ENCODE measurements around the gene C1orf35. TPM values are rescaled to one million over a fixed set of nuclear protein-coding genes. Genes with fewer than 3 reads are reported as not detected.

C1orf35 gene
- total RNA-seq, 4 donors from 2014 or later = 10.6 to 18.6 (median 12.6) TPM; not detected in 1

DNA sequence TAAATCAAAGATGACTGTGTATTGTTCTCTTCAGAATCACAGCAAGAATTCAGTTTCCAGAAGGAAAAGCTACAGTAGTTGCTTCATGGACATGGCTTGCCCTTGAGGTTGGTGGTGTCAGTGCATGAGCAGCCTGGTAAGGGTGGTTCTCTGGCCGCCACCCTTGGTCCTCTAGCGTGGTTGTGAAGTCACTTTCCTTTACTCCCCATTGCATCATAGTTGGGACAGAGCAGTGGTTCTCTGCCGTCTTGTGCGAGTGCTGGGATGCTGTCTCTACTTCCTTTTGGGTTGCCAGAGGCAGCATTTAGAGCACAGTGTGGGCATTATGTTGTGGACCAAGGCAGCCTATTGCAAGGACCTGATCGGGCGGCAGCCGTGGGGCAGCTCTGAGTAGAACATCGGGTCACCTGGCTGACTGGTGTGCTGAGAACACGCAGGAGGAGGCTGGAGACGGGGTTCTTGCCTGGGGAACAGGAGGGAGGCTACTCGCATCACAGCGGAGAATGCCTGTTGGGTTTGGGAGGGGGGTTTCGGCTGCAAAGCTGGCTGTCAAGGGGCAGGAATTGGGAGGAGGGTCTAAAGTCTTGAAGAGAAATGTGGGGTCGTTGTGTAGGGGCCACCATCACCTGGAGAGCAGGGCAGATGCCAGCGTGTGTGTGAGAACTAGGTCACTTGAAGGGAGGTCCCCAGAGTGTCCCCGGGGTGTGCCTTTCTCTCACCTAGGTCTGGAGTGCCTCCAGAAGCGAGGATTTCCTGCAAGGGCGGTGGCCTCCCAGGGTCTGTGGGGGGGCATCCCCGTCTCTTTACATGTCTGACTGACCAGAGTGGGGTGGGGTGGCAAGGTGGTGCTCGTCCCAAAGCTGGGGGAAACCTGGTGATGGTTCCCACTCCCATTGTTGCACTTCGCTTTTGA lies 14.3 kb downstream of the C1orf35 start:
- peak overlapping the region in 1 of 2 donors; percentile 25 for H3K27ac ChIP-seq
- H3K4me1 ChIP-seq = peaks cover 22 to 64% of the 10 kb centered on the region in 2 donors
- intact Hi-C loops (cut with DNase I; ENCODE audit: low total_unique reads) = no loop called here
- no peaks in the 10 kb centered on the region for H3K27me3 ChIP-seq
- peak in 1 of 2 donors; percentile 12 for DNase-seq
- no peaks in the 10 kb centered on the region for H3K9me3 ChIP-seq
- H3K4me3 ChIP-seq = no peak overlapping the region
- no peak for TF ChIP-seq POLR2A (IDR thresholded peaks at IDR 0.05)
- TF ChIP-seq, protein P1, sequence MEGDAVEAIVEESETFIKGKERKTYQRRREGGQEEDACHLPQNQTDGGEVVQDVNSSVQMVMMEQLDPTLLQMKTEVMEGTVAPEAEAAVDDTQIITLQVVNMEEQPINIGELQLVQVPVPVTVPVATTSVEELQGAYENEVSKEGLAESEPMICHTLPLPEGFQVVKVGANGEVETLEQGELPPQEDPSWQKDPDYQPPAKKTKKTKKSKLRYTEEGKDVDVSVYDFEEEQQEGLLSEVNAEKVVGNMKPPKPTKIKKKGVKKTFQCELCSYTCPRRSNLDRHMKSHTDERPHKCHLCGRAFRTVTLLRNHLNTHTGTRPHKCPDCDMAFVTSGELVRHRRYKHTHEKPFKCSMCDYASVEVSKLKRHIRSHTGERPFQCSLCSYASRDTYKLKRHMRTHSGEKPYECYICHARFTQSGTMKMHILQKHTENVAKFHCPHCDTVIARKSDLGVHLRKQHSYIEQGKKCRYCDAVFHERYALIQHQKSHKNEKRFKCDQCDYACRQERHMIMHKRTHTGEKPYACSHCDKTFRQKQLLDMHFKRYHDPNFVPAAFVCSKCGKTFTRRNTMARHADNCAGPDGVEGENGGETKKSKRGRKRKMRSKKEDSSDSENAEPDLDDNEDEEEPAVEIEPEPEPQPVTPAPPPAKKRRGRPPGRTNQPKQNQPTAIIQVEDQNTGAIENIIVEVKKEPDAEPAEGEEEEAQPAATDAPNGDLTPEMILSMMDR (IDR thresholded peaks at IDR 0.05) = no peak
- no peaks in the 10 kb centered on the region for H3K36me3 ChIP-seq

DNA sequence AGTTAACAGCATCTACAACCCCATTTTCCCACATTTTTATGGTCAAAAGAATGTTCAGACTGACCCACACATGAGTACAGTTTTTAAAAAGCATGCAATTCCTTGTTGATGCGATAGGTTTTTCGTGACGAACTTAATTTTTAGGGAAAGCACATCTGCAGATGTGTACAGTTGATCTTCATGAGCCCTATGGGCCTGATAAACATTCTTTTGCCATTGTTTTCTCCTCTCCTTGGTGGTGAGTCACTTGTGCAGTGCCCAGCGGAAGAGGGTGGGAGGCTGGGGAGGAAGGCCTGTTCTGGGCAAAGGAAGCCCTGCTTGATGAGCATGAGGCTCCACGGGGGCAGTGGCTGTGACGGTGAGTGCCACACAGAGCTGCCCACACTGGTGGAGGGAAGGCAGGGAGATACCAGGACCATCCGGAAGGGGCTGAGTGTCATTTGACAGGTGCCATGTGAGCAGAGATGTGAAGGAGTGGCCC lies 15.3 kb downstream of the C1orf35 start:
- H3K9me3 ChIP-seq = no peaks in the 10 kb centered on the region
- H3K36me3 ChIP-seq = no peaks in the 10 kb centered on the region
- peaks cover 22 to 64% of the 10 kb centered on the region in 2 donors for H3K4me1 ChIP-seq
- intact Hi-C loops (cut with DNase I; ENCODE audit: low total_unique reads) = no loop called here
- peak overlapping the region; percentile 2 to 25 for H3K27ac ChIP-seq
- H3K4me3 ChIP-seq = no peak overlapping the region
- no peak for DNase-seq
- TF ChIP-seq, protein P1 (IDR thresholded peaks at IDR 0.05) = no peak
- no peaks in the 10 kb centered on the region for H3K27me3 ChIP-seq

DNA sequence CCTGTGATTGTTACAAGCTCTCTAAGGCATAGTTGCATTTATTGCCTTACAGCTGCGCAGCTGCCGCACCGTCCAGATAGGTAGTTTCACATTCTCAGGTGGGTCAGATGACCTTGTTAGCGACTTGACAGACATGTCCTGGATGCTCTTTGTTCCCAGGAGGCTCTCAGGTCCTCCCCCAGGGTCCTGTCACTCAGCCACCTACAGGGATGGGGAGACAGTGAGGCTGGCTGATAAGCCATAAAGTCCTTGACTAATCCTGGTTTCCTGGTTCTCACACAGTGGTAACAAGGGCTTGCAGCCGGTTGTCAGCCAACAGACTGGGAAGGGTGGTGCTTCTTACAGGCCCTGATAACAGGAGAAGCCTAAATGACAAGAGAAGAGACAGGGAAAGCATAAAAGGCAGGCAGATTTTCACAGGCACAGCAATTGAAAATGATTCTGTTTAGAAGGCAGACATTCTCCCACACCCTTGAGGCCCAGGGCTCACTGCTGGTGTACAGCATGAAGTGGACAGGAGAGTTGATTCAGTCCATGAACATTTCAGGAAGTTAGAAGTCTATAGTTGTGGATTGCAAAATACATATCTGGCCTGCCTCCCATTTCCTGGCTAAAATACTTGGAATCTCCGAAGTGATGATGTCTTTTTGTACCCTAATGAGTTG lies 17.7 kb downstream of the C1orf35 start:
- Histone ChIP-seq H3K36me3 (no peaks in the 10 kb centered on the region), H3K27ac (peak overlapping the region; percentile 98 to 99), H3K27me3 (no peaks in the 10 kb centered on the region), H3K9me3 (no peaks in the 10 kb centered on the region), H3K4me1 (peaks cover 22 to 63% of the 10 kb centered on the region in 2 donors), H3K4me3 (peak overlapping the region in 1 of 2 donors; percentile 80)
- no peak for TF ChIP-seq POLR2A (IDR thresholded peaks at IDR 0.05)
- TF ChIP-seq, protein P1 (IDR thresholded peaks at IDR 0.05) = no peak
- intact Hi-C loops (cut with DNase I; ENCODE audit: low total_unique reads) = no loop called here
- no peak for DNase-seq

DNA sequence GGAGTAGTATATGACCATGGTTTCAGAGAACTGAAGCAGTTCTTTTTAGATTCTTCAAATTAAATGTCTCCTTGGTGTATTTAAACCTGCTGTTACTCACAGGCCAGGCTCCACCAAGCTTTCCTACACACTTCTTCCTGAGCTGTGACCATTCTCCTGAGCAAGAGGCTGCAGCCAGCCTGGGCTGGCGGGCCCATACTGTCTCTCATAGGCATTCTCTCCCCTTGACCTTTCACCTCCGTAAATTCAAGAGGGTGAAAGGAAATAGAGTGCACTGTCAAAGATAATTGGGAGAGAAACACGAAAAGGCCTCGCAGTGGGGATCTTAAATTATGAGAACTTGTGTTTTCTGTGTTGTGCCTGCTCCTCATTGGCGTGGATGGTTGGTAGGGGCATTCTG lies 18.3 kb downstream of the C1orf35 start:
- peak overlapping the region; percentile 98 to 99 for H3K27ac ChIP-seq
- no peaks in the 10 kb centered on the region for H3K9me3 ChIP-seq
- H3K27me3 ChIP-seq = no peaks in the 10 kb centered on the region
- DNase-seq = no peak
- TF ChIP-seq, protein P1 (IDR thresholded peaks at IDR 0.05) = no peak
- no peak for TF ChIP-seq POLR2A (IDR thresholded peaks at IDR 0.05)
- intact Hi-C loops (cut with DNase I; ENCODE audit: low total_unique reads) = no loop called here
- peak overlapping the region in 1 of 2 donors; percentile 80 for H3K4me3 ChIP-seq
- H3K36me3 ChIP-seq = no peaks in the 10 kb centered on the region
- H3K4me1 ChIP-seq = peaks cover 18 to 56% of the 10 kb centered on the region in 2 donors

DNA sequence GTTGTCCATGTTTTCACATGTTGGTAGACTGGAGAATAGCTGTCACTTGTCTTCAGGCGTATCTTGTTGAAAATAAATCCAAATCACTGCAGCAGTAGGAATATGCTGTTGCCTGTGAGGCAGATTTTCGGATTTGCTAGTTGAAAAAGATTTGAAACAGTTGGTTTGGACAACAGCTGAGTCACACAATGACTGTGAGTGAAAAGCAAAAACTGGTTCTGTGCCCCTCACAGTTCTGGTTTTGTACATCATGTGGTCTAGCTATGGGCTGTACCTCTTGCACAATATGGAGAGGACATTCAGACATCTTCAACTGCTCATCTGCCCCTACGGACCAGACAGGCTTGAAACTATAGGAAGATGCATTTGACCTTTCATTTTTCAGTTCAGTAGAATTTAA lies 18.8 kb downstream of the C1orf35 start:
- Histone ChIP-seq H3K9me3 (no peaks in the 10 kb centered on the region), H3K27me3 (no peaks in the 10 kb centered on the region), H3K36me3 (no peaks in the 10 kb centered on the region), H3K27ac (peak overlapping the region; percentile 98 to 99), H3K4me1 (peaks cover 15 to 52% of the 10 kb centered on the region in 2 donors), H3K4me3 (peak overlapping the region; percentile 80 to 94)
- TF ChIP-seq, protein P1 (IDR thresholded peaks at IDR 0.05) = no peak
- TF ChIP-seq POLR2A (IDR thresholded peaks at IDR 0.05) = no peak
- no peak for DNase-seq
- intact Hi-C loops (cut with DNase I; ENCODE audit: low total_unique reads) = no loop called here

Data from uterus (tissue), 4 donors.